Stimulated activated CD4-positive, alpha-beta T cell treated with anti-CD3 and anti-CD28 coated beads, Interleukin-2, amount 100 ng/mL, for 4 hours (primary cell): Measurements from ENCODE around the gene ISLR.

ENCODE experiments used
- DNase-seq: peaks from one replicate; pipeline ENCODE4 v3.0.0-alpha.2; 2020; ENCODE audit warnings: low read depth

ISLR gene

GRCh38 chr15:74173380-74174218 lies at the start of gene ISLR:
Gene ISLR (plus strand): TSS chr15:74173710. CDS start chr15:74174859, 1,149 bp downstream.
- no peak for DNase-seq

GRCh38 chr15:74124196-74124595 lies 49.3 kb upstream of the ISLR start:
- DNase-seq, result no peak

- DNase-seq, result no peak
Observed at GRCh38 chr15:74124759-74125158, 48.8 kb upstream of the ISLR start.

GRCh38 chr15:74127255-74127953 lies 46.1 kb upstream of the ISLR start:
- peak; percentile 73 for DNase-seq

- no peak for DNase-seq
Observed at GRCh38 chr15:74127954-74128784, 45.3 kb upstream of the ISLR start.

- DNase-seq, result no peak
Observed at GRCh38 chr15:74128785-74129585, 44.5 kb upstream of the ISLR start.

- no peak for DNase-seq
Observed at GRCh38 chr15:74129586-74130154, 43.8 kb upstream of the ISLR start.

- no peak for DNase-seq
Observed at GRCh38 chr15:74130155-74130848, 43.2 kb upstream of the ISLR start, which contains the start of gene ISLR2. Gene ISLR2 (plus strand): TSS chr15:74130586. CDS start chr15:74132755, 2,169 bp downstream.

- no peak for DNase-seq
Observed at GRCh38 chr15:74130849-74131627, 42.5 kb upstream of the ISLR start.

GRCh38 chr15:74131628-74132413 lies 41.7 kb upstream of the ISLR start:
- DNase-seq, result no peak

GRCh38 chr15:74132681-74133651 lies 40.5 kb upstream of the ISLR start:
- DNase-seq, result no peak

GRCh38 chr15:74133694-74134386 lies 39.7 kb upstream of the ISLR start:
- no peak for DNase-seq

GRCh38 chr15:74134387-74135027 lies 39.0 kb upstream of the ISLR start:
- no peak for DNase-seq

- DNase-seq, result no peak
Observed at GRCh38 chr15:74135041-74135565, 38.4 kb upstream of the ISLR start.

- DNase-seq, result no peak
Observed at GRCh38 chr15:74136540-74136813, 37.0 kb upstream of the ISLR start.

- no peak for DNase-seq
Observed at GRCh38 chr15:74136814-74137536, 36.5 kb upstream of the ISLR start.
